Neural progenitor cell (in vitro differentiated cells): ENCODE data around the gene OPCML. TPM values are rescaled to one million over a fixed set of nuclear protein-coding genes. Genes with fewer than 3 reads are reported as not detected.

ENCODE experiments used
- DNase-seq: peaks from one replicate; pipeline ENCODE4 v3.0.0-alpha.2; 2016; ENCODE audit warnings: low spot score
- H2AFZ ChIP-seq: fragments of 200-600 bp; sonication (generic); replicated peaks from 2 replicates; pipeline ENCODE4 v1.6.1; 2016; ENCODE audit warnings: antibody characterized with exemption
- H3F3A ChIP-seq: fragments of 200-600 bp; sonication (generic); 2 replicates; pipeline ENCODE4 v1.6.1; 2016; ENCODE audit warnings: antibody characterized with exemption, low read depth
- H3K27ac ChIP-seq: fragments of 200-600 bp; sonication (generic); 2 replicates; pipeline ENCODE4 v1.5.1; 2016; ENCODE audit warnings: mild to moderate bottlenecking
- H3K27me3 ChIP-seq: fragments of 200-600 bp; sonication (generic); 2 replicates; pipeline ENCODE4 v1.6.1; 2016; ENCODE audit warnings: mild to moderate bottlenecking, moderate library complexity
- H3K36me3 ChIP-seq: fragments of 200-600 bp; sonication (generic); 2 replicates; pipeline ENCODE4 v1.5.1; 2016
- H3K4me1 ChIP-seq: fragments of 200-600 bp; sonication (generic); 2 replicates; pipeline ENCODE4 v1.6.1; 2016; ENCODE audit warnings: mixed run types
- H3K4me2 ChIP-seq: fragments of 200-600 bp; sonication (generic); 2 replicates; pipeline ENCODE4 v1.6.1; 2016
- H3K4me3 ChIP-seq: fragments of 200-600 bp; sonication (generic); 2 replicates; pipeline ENCODE4 v1.5.1; 2016
- H3K79me2 ChIP-seq: fragments of 200-600 bp; sonication (generic); 2 replicates; pipeline ENCODE4 v1.6.1; 2016; ENCODE audit warnings: low read depth
- H3K9ac ChIP-seq: fragments of 200-600 bp; sonication (generic); 2 replicates; pipeline ENCODE4 v1.6.1; 2016
- H3K9me3 ChIP-seq: fragments of 200-600 bp; sonication (generic); 2 replicates; pipeline ENCODE4 v1.5.1; 2016; ENCODE audit warnings: low read depth
- H4K20me1 ChIP-seq: fragments of 200-600 bp; sonication (generic); 2 replicates; pipeline ENCODE4 v1.6.1; 2016; ENCODE audit warnings: low read depth
- H3K27ac Mint-ChIP-seq: 3 replicates; pipeline ENCODE4 v1.8.0; 2021; ENCODE audit warnings: mixed read lengths
- H3K27me3 Mint-ChIP-seq: 2 replicates; pipeline ENCODE4 v1.8.0; 2022; ENCODE audit warnings: low read depth, mild to moderate bottlenecking, inconsistent platforms, moderate library complexity, mixed read lengths; ENCODE audit not compliant: insufficient read depth
- H3K36me3 Mint-ChIP-seq: 3 replicates; pipeline ENCODE4 v1.8.0; 2021; ENCODE audit warnings: mixed read lengths
- H3K4me1 Mint-ChIP-seq: 3 replicates; pipeline ENCODE4 v1.8.0; 2021; ENCODE audit warnings: mixed read lengths
- H3K4me3 Mint-ChIP-seq: 3 replicates; pipeline ENCODE4 v1.8.0; 2021; ENCODE audit warnings: mild to moderate bottlenecking, moderate library complexity, mixed read lengths
- H3K9me3 Mint-ChIP-seq: 3 replicates; pipeline ENCODE4 v1.8.0; 2020; ENCODE audit warnings: mixed read lengths
- EZH2 ChIP-seq: fragments of 200-600 bp; sonication (generic); IDR thresholded peaks from 2 replicates; pipeline ENCODE4 v1.6.1; 2017; ENCODE audit warnings: antibody characterized with exemption, mild to moderate bottlenecking, moderate library complexity
- EZH2phosphoT487 ChIP-seq: fragments of 200-600 bp; sonication (generic); IDR thresholded peaks from 2 replicates; pipeline ENCODE4 v1.6.1; 2017; ENCODE audit warnings: antibody characterized with exemption
- total RNA-seq: library from RNA; depleted of rRNA; stranded (reverse); fragments of >200 nt; gene quantifications from 2 replicates; pipeline ENCODE4 v1.2.3, GENCODE V29; 2015; ENCODE audit warnings: low replicate concordance
- TF ChIP-seq, protein P1 (sequence below): fragments of 200-600 bp; sonication (generic); IDR thresholded peaks from 2 replicates; pipeline ENCODE4 v1.5.1; 2017; ENCODE audit warnings: antibody characterized with exemption, mild to moderate bottlenecking

Gene OPCML
- total RNA-seq, 1 donor from 2014 or later, result 0.02 TPM

- no peak for DNase-seq
- TF ChIP-seq, protein P1, sequence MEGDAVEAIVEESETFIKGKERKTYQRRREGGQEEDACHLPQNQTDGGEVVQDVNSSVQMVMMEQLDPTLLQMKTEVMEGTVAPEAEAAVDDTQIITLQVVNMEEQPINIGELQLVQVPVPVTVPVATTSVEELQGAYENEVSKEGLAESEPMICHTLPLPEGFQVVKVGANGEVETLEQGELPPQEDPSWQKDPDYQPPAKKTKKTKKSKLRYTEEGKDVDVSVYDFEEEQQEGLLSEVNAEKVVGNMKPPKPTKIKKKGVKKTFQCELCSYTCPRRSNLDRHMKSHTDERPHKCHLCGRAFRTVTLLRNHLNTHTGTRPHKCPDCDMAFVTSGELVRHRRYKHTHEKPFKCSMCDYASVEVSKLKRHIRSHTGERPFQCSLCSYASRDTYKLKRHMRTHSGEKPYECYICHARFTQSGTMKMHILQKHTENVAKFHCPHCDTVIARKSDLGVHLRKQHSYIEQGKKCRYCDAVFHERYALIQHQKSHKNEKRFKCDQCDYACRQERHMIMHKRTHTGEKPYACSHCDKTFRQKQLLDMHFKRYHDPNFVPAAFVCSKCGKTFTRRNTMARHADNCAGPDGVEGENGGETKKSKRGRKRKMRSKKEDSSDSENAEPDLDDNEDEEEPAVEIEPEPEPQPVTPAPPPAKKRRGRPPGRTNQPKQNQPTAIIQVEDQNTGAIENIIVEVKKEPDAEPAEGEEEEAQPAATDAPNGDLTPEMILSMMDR, result no peak
- TF ChIP-seq EZH2phosphoT487 (no peak), EZH2 (no peak)
- no peaks in the 10 kb centered on the region for H3K27me3 Mint-ChIP-seq
- no peak overlapping the region for H3K27ac Mint-ChIP-seq
- Histone ChIP-seq H3K27ac (no peak overlapping the region), H3K4me1 (no peaks in the 10 kb centered on the region), H2AFZ (no peak overlapping the region), H3K27me3 (no peaks in the 10 kb centered on the region), H3K79me2 (no peaks in the 10 kb centered on the region), H4K20me1 (no peaks in the 10 kb centered on the region), H3K4me2 (no peak overlapping the region), H3K9ac (no peak overlapping the region), H3K4me3 (no peak overlapping the region), H3K9me3 (no peaks in the 10 kb centered on the region), H3F3A (no peaks in the 10 kb centered on the region), H3K36me3 (no peaks in the 10 kb centered on the region)
- H3K4me3 Mint-ChIP-seq, result no peak overlapping the region
- no peaks in the 10 kb centered on the region for H3K4me1 Mint-ChIP-seq
- no peaks in the 10 kb centered on the region for H3K9me3 Mint-ChIP-seq
- no peaks in the 10 kb centered on the region for H3K36me3 Mint-ChIP-seq
These were observed 277.7 kb downstream of the OPCML start for GRCh38 chr11:133254601-133255000.

DNA sequence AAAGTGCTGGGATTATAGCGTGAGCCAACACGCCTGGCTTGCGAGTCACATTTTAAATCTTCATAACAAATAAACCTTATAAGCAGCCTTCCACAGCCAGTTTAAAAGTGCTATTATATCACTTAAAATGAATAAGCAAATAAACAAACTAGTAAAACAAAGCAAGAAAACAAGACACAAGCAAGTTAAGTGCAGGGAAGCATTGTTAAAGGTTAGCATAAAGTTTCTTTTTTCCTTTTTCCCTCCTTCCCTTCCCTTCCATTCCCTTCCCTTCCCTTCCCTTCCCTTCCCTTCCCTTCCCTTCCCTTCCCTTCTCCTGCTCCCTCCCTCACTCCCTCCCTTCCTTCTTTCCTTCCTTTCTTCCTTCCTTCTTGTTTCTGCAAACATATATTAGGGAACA is 278.7 kb downstream of the OPCML start:
- H2AFZ ChIP-seq, result no peak overlapping the region
- Mint-ChIP-seq H3K27ac (no peak overlapping the region), H3K4me3 (no peak overlapping the region), H3K9me3 (peaks cover 4% of the 10 kb centered on the region), H3K4me1 (peaks cover 3% of the 10 kb centered on the region), H3K27me3 (peaks cover 3% of the 10 kb centered on the region), H3K36me3 (no peaks in the 10 kb centered on the region)
- no peaks in the 10 kb centered on the region for H3K4me1 ChIP-seq
- H3K79me2 ChIP-seq, result no peaks in the 10 kb centered on the region
- H3K4me2 ChIP-seq, result no peak overlapping the region
- TF ChIP-seq, protein P1, result no peak
- TF ChIP-seq EZH2phosphoT487 (no peak), EZH2 (no peak)
- no peak overlapping the region for H3K9ac ChIP-seq
- no peak for DNase-seq
- H3K4me3 ChIP-seq, result no peak overlapping the region
- H3K27me3 ChIP-seq, result no peaks in the 10 kb centered on the region
- no peaks in the 10 kb centered on the region for H4K20me1 ChIP-seq
- H3K27ac ChIP-seq, result no peak overlapping the region
- H3F3A ChIP-seq, result no peaks in the 10 kb centered on the region
- H3K9me3 ChIP-seq, result no peaks in the 10 kb centered on the region
- no peaks in the 10 kb centered on the region for H3K36me3 ChIP-seq

DNA sequence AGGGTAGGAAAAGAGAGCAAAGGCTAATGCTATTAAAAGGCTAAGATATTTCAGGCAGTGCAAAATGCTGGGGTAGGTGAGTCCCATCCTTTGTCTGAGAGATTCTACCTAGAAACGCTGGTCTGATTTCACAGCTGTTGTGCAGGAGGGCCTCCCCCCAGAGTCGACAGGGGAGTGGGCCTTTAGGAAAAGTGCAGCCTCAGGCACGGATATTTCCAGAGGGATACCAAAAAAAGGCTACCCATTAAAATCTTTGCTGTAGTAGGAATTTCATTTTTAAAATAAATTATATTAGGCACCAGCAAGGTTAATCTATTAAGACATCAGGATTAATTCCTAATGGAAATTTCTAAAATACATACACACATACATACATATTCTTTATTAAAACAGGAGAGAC is 280.5 kb downstream of the OPCML start:
- Histone ChIP-seq H3K4me1 (no peaks in the 10 kb centered on the region), H2AFZ (no peak overlapping the region), H3K9me3 (no peaks in the 10 kb centered on the region), H3K27me3 (no peaks in the 10 kb centered on the region), H4K20me1 (no peaks in the 10 kb centered on the region), H3K79me2 (no peaks in the 10 kb centered on the region), H3F3A (no peaks in the 10 kb centered on the region), H3K36me3 (no peaks in the 10 kb centered on the region), H3K4me3 (no peak overlapping the region), H3K27ac (no peak overlapping the region), H3K4me2 (no peak overlapping the region), H3K9ac (no peak overlapping the region)
- TF ChIP-seq, protein P1, result no peak
- Mint-ChIP-seq H3K4me3 (no peak overlapping the region), H3K36me3 (no peaks in the 10 kb centered on the region), H3K4me1 (peaks cover 3% of the 10 kb centered on the region), H3K27ac (no peak overlapping the region), H3K27me3 (peaks cover 3% of the 10 kb centered on the region), H3K9me3 (peaks cover 4% of the 10 kb centered on the region)
- DNase-seq, result no peak

GRCh38 chr11:133249530-133249929 is 282.8 kb downstream of the OPCML start:
- H3K79me2 ChIP-seq, result no peaks in the 10 kb centered on the region
- DNase-seq, result no peak
- H4K20me1 ChIP-seq, result no peaks in the 10 kb centered on the region
- Mint-ChIP-seq H3K36me3 (no peaks in the 10 kb centered on the region), H3K27me3 (peaks cover 3% of the 10 kb centered on the region), H3K4me3 (no peak overlapping the region), H3K27ac (no peak overlapping the region), H3K4me1 (peaks cover 3% of the 10 kb centered on the region), H3K9me3 (peaks cover 4% of the 10 kb centered on the region)
- TF ChIP-seq, protein P1, result no peak
- TF ChIP-seq EZH2phosphoT487 (no peak), EZH2 (no peak)
- H3K36me3 ChIP-seq, result no peaks in the 10 kb centered on the region
- H3K27me3 ChIP-seq, result no peaks in the 10 kb centered on the region
- H3K4me3 ChIP-seq, result no peak overlapping the region
- H3K27ac ChIP-seq, result no peak overlapping the region
- H3K9ac ChIP-seq, result no peak overlapping the region
- no peak overlapping the region for H3K4me2 ChIP-seq
- no peaks in the 10 kb centered on the region for H3F3A ChIP-seq
- H3K9me3 ChIP-seq, result no peaks in the 10 kb centered on the region
- no peaks in the 10 kb centered on the region for H3K4me1 ChIP-seq
- H2AFZ ChIP-seq, result no peak overlapping the region
